SKM-1 (cell line): ENCODE measurements around the gene TMEM87A.
A peak's percentile ranks its signal among the peaks of the same experiment; 100 is the strongest.
"Not testable (repeated sequence)": the region's sequence is repeated elsewhere in the genome, so short reads cannot be mapped to it uniquely, and the experiment has no call there.

Experiments
- DNase-seq: peaks from one replicate; lab custom pipeline; 2025; ENCODE audit not compliant: unreplicated experiment; lab: John Stamatoyannopoulos, UW

The TMEM87A gene

DNA sequence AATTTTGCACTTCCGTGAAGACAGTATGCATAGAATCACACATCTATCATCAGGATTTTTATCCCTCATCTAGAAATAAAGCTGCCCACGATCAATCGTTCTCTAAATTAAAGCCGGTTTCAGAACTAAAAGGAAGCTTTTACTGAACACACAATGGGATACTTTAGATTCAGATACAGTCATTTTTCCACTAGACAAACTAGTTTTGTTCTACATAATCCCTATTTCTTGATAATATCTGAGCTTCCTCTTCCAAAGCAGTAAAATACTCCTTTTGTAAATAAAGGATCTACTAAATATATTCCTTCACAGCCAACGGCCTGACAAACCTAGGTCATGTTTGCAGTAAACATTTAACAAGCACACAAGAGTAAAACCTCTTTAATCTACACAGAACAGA is 2.2 kb downstream of the TMEM87A start:
- DNase-seq, result no peak

DNA sequence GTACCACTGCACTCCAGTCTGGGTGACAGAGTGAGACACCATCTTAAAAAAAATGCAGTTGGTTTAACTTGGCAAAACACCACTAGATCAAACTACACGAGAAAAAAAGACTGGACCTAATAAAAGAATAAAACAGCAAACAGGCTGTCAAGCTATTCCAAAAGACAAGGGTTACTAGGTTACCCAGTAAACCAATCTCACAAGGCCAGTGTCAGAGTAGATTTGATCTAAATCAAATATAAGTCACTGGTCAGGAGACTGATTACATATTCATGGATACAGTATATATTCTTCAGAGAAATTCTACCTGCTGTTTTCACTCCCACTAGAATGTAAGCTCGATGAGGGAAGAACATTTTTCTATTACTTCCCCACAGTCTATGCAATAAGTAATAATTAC is 2.7 kb downstream of the TMEM87A start:
- DNase-seq, result no peak

DNA sequence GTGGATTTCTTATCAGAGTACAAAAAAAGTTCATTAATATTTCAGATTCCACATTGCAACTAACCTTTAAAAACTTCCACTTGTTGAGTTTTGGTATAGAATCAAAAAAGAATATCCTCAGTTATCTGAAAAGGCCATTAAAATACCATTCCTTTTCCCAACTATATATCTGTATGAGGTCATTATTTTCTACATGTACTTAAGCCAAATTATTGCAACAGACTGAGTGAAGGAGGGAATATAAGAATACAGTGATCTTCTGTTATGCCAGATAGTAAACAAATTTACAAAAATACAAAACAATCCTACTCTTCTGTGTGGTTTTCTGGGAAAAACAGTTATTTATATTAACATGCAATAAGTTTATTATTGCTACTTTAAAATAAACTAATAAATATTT is 5.9 kb downstream of the TMEM87A start:
- DNase-seq, result no peak

DNA sequence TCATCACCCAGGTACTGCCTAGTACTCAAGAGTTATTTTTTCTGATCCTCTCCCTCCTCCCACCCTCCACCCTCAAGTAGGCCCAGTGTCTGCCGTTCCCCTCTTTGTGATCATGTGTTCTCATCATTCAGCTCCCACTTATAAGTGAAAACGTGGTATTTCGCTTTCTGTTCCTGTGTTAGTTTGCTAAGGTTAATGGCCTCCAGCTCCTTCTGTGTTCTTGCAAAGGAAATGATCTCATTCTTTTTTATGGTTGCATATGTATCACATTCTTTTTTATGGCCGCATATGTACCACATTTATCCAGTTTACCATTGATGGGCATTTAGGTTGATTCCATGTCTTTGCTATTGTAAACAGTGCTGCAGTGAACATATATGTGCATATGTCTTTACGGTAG is 8.4 kb downstream of the TMEM87A start:
- DNase-seq, result no peak

DNA sequence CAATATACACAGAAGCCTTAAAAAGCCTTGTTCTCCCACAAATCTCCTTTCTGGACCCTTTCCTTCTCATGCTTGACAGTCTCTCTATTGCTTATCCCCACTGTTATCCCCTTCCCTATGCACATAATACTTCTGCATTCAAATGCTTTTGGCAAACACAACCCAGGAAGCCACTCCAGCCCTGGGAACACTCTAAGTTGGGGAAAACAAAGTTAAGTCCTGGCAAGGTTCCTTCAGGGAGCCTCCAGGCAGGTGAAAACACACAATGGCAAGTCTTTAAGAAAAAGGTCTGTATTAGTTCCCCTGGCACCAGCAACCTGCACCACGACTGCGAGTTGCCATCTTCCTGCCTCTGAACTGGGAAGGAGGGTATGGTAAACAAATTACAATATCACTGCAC is 19.9 kb downstream of the TMEM87A start:
- no peak for DNase-seq

DNA sequence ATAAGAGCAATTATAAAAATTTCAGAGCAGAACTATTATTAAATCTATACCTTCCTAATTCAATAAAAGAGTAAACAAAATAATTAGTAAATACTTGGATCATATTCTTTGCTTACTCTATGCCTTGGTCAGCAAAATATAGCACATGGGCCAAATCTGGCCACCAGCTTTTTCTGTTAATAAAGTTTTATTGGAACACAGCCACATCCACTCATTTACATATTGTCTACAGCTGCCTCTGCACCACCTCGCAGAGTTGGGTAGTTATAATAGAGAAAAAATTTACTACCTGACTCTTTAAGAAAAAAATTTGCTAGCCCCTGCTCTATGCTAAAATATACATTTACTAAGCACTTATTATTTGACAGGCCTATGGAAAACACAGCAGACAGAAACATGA is 32.4 kb downstream of the TMEM87A start:
- no peak for DNase-seq

DNA sequence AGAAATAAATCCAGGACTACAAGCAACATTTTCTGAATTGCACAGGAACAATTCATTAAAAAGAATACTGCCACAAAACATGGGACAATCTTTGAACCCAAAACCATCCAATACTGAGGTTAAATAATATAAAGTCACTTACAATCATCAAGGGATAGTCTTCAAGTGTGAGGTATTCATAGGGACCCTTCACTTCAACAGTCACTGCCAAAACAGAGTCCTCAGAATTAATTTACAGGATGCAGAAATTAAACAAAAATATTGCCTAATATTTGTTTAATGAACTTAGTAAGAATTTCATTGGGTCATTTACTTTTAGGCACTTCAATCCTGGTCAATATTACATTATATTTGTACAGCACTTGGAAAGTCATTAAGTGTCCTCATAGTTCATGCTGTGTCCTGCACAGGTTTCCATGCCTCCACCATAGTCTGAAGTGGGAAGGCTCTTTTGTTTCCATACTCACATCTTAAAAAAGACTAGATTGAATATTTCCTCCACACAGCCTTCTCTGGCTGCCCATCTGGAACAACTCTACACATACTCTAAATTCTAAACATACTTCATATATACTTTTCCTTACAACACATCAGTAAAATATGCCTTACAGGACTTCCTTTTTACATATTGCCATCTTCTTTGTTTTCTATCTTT is 33.6 kb downstream of the TMEM87A start:
- DNase-seq, result no peak

DNA sequence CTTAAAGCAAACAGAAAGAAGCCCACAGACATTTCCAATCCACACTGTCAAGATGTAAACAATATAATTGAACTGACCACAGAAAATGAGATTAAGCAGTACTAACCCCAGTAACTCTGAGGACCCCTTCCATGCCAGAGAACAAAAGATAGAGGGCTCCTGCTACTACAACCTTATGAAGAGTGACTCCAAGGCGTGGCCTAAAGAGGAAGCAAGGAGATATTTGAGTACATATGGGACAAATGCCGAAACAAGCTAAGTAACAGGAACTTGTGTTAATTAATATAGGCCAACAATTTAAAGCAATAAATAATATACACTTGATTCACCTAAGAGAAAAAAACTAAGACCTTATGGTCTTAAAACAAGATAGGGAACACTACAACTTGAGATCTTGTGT is 40.1 kb downstream of the TMEM87A start:
- no peak for DNase-seq

DNA sequence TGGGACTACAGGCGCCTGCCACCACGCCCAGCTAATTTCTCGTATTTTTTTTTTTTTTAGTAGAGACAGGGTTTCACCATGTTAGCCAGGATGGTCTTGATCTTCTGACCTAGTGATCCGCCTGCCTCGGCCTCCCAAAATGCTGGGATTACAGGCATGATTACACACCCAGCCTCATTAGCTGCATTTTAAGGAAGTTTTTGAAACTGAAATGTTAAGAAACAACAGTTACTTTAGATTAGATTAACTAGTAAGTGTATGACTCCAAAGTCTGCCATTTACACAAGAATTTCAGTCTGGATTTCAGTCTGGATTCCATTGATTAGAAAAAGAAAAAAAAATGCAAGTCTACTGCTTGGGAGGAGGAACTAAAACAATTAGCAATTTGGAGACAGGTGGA is 40.6 kb downstream of the TMEM87A start:
- DNase-seq, result no peak

DNA sequence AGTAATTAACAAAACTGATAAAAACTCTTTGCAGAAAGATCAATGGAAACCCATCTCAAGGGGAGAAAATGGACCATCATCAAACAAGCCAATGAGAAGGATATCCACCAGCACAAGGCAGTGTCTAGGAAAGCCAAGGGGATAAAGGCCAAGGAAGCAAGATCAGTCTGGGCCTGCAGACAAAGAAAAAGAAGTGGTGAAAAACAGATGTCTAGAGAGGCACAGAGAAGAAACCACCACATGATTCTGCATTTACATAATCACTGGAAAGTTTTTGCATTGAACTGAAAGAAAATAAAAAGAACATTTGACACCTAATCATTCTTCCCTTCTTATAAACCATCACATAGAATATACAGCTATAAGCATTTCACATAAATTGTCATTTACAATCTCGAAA is 42.1 kb downstream of the TMEM87A start:
- DNase-seq, result no peak

DNA sequence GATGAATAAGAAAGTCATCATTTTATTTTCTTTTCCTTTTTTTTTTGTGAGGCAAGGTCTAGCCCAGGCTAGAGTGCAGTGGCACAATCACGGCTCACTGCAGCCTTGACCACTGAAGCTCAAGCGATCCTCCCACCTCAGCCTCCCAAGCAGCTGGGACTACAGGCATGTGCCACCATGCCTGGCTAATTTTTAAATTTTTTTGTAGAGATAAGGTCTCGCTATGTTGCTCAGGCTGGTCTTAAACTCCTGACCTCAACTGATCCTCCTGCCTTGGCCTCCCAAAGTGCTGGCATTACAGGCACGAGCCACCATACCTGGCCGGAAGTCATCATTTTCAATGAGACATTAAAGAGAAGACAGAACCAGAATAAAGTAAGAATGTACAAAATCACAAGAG is 44.3 kb downstream of the TMEM87A start:
- not testable (repeated sequence) for DNase-seq

DNA sequence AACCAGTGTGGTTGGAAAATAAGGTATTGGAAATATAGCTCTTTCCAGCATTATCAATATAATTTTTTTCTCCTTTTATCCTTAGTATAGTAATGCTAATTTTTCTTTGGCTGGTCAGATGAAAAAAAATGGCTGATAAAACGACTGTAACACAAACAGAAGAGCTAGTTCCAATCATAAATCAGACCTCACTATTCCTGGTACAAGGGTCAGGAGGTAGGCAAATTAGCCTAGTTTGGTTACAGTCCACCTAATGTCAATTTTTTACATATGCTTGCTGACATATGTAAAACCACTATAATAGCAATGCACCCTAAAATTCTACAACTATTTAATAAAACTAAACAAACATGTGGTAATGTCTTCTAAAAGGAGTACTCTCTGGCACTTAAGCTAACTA is 45.2 kb downstream of the TMEM87A start:
- no peak for DNase-seq

DNA sequence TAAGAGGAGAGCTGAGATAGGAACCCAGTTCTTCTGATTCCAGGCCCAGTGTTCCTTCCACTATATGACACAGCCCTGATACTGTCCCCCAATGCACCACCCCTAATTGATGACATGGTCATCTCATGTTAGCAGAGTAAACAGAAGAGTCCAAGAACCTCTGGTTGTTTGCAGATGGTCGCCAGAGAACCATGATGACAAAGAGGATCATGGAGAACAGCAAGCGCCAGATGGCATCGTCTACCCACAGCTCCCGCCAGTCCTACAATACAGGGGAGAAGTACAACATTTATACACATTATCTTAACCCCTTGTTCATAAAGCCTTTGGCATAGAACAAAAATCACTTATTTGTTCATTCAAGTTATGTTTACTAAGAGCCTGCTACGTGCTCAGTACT is 46.6 kb downstream of the TMEM87A start:
- DNase-seq, result no peak

DNA sequence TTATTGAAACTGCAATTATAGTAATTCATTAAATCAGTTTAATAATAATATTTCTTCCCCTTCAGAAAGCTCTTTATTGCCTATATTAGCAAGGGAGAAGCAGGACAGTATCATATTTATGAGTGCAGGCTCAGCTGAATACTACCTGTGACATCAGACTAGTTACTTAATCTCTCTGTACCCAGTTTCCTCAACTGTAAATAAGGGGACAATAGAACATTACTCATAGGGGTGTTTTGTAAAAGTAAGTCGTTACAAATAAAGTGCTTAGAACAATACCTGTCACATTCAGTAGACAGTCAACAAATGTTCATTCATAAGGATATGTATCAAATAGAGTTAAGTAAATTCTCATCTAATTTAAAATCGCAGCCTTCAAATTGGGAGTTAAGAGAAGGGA is 53.0 kb downstream of the TMEM87A start:
- no peak for DNase-seq

DNA sequence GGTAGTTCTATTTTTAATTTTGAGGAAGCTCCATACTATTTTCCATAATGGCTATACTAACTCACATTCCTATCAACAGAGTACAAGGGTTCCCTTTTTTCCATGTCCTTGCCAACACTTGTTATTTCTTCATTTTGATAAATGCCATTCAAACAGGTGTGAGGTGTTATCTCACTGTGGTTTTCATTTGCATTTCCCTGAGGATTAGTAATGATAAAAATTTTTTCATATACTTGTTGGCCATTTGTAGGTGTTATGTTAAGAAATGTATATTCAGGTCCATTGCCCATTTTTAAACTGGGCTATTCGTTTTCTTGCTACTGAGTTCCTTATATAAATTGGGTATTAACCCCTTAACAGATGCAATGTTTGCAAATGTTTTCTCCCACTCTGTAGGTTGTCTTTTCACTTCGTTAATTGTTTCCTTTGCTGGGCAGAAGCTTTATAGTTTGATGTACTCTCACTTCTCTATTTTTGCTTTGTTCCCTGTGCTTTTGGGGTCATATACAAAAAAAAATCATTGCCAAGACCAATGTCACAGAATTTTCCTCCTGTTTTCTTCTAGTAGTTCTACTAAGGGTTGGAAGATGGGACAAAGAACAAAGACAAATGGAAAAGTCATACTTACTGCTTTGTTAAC is 54.2 kb downstream of the TMEM87A start:
- no peak for DNase-seq

DNA sequence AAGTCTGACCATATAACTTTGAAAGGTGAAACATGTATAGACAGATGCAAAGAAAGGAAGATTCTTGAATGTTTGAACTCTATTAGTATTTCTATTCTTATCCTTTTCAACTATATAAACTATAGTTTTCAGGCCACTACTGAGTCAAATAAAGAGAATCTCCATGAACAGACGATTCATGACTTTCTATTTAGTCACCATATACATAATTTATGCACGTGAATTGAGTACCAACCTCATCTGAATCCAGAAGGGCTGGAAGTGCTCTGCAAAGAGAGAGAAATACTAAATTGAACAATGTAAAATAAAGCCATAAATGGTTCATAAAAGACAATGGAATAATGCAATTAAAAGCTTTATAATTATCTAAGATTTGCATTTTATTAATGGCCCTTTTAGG is 55.7 kb downstream of the TMEM87A start:
- no peak for DNase-seq

DNA sequence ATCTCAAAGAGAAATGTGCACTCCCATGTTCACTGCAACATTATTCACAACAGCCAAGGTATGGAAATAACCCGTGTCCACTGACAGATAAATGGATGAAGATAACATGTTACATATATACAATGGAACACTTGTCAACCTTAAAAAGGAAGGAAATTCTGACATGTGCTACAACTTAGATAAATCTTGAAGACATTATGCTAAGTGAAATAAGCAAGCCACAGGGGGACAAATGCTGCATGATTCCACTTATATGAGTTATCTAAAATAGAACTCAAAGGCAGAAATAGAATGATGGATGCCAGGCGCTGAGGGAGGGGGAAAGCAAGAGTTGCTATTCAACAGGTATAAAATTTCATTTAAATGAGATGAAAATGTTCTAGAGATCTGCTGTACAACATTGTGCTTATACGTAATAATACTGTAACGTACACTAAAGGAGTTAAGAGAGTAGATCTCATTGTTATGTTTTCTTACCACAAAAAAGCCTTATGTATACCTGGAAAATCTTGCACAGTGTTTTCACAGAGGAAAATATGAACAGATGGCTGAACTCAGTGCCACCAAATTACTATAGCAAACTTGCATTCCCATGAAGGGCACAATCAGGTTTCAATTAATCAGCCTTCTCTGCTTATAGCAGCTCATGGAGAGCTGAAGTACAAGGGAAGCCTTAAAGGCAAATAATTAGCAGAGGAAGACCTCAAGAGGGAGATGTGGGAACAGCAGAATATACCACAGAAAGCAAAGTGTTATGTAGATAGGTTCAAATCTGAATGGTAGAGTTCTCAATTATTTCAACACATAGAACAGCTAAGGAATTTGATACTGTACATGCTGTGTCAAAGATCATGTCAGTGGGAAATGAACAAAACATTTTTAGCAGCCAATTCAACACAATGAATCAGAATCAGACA is 57.1 kb downstream of the TMEM87A start:
- no peak for DNase-seq

DNA sequence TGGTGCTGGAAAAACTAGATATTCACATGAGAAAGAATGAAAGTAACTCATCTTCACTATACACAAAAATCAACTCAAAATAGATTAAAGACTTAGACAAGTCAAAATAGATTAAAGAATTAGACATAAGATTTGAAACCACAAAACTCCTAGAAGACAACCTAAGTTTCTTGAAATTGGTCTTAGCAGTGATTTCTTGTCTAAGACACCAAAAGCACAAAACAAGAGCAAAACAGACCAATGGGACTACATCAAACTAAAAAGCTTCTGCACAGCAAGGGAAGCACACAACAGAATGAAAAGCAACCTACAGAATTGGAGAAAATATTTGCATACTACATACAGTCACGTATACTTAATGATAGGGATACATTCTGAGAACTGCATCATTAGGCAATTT is 58.6 kb downstream of the TMEM87A start:
- DNase-seq, result no peak

DNA sequence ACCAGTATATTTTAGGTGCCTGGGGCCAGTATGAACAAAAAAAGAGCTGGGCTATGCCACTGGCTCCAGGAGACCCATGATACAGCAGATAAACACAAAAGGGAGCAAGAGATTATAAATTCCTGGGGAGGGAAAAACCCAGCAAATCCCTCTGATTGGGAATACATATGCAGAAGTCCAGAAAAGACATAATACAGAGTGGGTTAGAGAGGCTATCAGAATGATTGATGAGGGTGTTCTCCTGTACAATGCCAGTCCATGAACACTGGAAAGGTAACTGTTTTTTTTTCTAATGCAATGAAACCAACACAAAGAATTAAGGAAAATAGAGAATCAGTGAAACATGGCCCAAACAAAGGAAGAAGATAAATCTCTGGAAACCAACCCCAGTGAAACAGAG is 59.7 kb downstream of the TMEM87A start:
- no peak for DNase-seq

DNA sequence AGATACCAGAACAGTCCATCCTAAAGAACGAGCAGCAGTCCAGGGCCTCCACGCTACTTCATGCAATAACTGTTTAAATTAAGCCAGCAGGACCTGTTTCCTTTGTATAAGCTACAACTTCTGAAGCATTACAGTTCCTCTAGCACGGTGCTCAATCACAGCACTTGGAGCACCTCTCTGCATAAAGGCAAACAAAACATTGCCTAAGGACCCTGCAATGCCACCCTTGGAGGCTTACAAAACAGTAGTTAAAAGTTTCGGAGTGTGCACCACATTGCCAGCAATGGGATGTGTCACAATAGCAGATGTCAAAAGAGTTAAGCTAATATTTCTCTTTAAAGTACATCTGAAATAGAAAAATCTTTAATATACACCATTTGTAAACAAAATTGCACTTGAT is 62.5 kb downstream of the TMEM87A start:
- no peak for DNase-seq

DNA sequence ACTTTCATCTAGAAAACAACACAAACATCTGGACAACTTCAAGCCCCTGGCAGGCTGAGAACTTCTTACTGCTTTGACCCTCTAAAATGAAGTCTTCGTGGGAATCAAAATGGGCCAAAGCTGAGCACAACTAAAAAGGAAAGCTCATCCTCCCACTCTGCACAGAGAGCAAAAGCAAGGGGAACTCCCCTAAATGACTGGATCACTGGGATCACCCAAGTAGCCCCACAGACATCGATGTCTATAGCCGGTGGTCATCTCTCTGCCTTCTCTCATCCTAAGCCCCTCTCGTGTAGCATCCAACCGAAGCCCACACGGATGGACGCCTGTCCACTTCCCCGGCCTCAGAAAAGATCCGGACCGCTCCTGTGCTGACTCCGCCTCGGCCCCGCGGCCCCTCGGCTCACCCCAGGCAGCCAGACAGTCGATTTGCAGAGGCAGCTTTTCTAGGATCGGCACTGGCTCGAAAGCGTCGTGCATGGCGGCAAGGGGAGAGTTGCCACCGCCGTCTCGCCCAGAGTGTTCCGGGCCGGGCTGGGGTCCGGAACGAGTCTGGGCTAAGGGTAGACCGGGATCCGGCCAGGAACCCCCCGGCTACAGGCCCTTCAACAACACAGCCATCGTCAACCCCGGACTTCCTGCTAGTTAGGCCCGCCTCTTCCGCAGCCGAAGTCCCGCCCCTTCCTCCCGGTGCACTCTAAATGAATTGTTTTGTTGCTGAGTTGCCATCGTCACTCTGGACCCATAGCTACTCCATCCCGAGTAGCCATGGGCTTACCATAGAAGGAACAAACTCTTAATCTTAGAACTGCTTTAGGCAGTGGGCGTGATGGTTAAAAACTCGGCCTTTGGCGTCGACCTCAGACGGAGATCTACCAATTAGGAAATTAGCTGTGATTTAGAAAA is 65.3 kb downstream of the TMEM87A start, which contains the start of gene VPS39:
VPS39 (minus strand) TSS at position 631 of the 906 bp plus-strand sequence; CDS start at position 480, 151 bp downstream.
- peak; percentile 76 for DNase-seq
